Gastroesophageal sphincter (tissue), 4 donors: ENCODE results near the gene HM13. TPM values are rescaled to one million over a fixed set of nuclear protein-coding genes. Genes with fewer than 3 reads are reported as not detected.
"Not testable (repeated sequence)": the region's sequence is repeated elsewhere in the genome, so short reads cannot be mapped to it uniquely, and the experiment has no call there.

Source experiments
- ATAC-seq: fragments of 150-250 bp; one replicate; pipeline ENCODE4 v1.9.1; 2016; ENCODE audit warnings: mild to moderate bottlenecking, moderate library complexity
- H3K27ac ChIP-seq, 4 donors: fragments of 200-600 bp; sonication (generic) in 3 of 4; 1 replicate in 3 of 4; 2 replicates in 1 of 4; pipeline ENCODE4 v1.5.1; 2016 to 2019
- H3K27me3 ChIP-seq: fragments of 200-600 bp; sonication (generic); one replicate; pipeline ENCODE4 v1.5.1; 2019
- H3K36me3 ChIP-seq, 2 donors: fragments of 200-600 bp; sonication (generic); one replicate each; pipeline ENCODE4 v1.5.1; 2019; ENCODE audit warnings: control low read depth in 1 of 2
- H3K4me1 ChIP-seq, 3 donors: fragments of 200-600 bp; sonication (generic); 1 replicate in 2 of 3; 2 replicates in 1 of 3; pipeline ENCODE4 v1.5.1; 2016 to 2019; ENCODE audit warnings: control low read depth in 2 of 3
- H3K4me3 ChIP-seq, 2 donors: fragments of 200-600 bp; sonication (generic); one replicate each; pipeline ENCODE4 v1.5.1; 2019; ENCODE audit warnings: mild to moderate bottlenecking in 1 of 2, moderate library complexity in 1 of 2
- H3K9me3 ChIP-seq, 3 donors: fragments of 200-600 bp; sonication (generic); one replicate each; pipeline ENCODE4 v1.5.1; 2017 to 2019; ENCODE audit warnings: control low read depth in 2 of 3
- CTCF ChIP-seq, 4 experiments: fragments of 200-600 bp in 2 of 4; fragments of 450-650 bp in 2 of 4; sonication (generic) in 1 of 4; IDR thresholded peaks; one replicate each; pipeline ENCODE4 v1.5.1; 2017 to 2019; ENCODE audit warnings: antibody characterized with exemption in 4 of 4, mild to moderate bottlenecking in 2 of 4, moderate library complexity in 2 of 4
- EP300 ChIP-seq: sonication (generic); formaldehyde crosslinking; IDR thresholded peaks from one replicate; pipeline ENCODE4 v1.6.1; 2017; ENCODE audit warnings: antibody characterized with exemption, mild to moderate bottlenecking
- POLR2A ChIP-seq, 2 donors: fragments of 450-650 bp; IDR thresholded peaks; one replicate each; pipeline ENCODE4 v1.6.1; 2017; ENCODE audit warnings: antibody characterized with exemption in 2 of 2, mild to moderate bottlenecking in 2 of 2, moderate library complexity in 1 of 2
- POLR2AphosphoS5 ChIP-seq: sonication (generic); formaldehyde crosslinking; IDR thresholded peaks from one replicate; pipeline ENCODE4 v1.6.1; 2017; ENCODE audit warnings: antibody characterized with exemption
- WGBS, 2 donors: methylation state at CpG; one replicate each; pipeline ENCODE4 v1.1.5; 2018; ENCODE audit warnings: low coverage in 1 of 2; 5-methylcytosine and 5-hydroxymethylcytosine counted together
- total RNA-seq, 4 donors: library from RNA; depleted of rRNA; stranded (reverse); fragments of >200 nt; gene quantifications; one replicate each; pipeline ENCODE4 v1.1.0, GENCODE V29; 2016

HM13 gene
- total RNA-seq, 4 donors from 2014 or later = 39.1 to 55.9 (median 44.8) TPM

- TF ChIP-seq POLR2AphosphoS5 (peak; percentile 61), CTCF (IDR thresholded peaks at IDR 0.05) (no peak), POLR2A (IDR thresholded peaks at IDR 0.05) (peak; percentile 9 to 14)
- H3K9me3 ChIP-seq = no peaks in the 10 kb centered on the region
- H3K4me1 ChIP-seq = peaks cover 0 to 34% (median 0%) of the 10 kb centered on the region in 3 donors
- peak overlapping the region; percentile 18 to 81 (median 79) for H3K27ac ChIP-seq
- peak; percentile 94 for ATAC-seq
- H3K27me3 ChIP-seq = no peaks in the 10 kb centered on the region
- H3K36me3 ChIP-seq = no peaks in the 10 kb centered on the region
- 47 to 55% methylated on average over 5 to 8 of the region's 15 CpGs for WGBS, 2 donors
- H3K4me3 ChIP-seq = no peak overlapping the region
Measured at GRCh38 chr20:31595654-31596411, 81.6 kb downstream of the HM13 start.

DNA sequence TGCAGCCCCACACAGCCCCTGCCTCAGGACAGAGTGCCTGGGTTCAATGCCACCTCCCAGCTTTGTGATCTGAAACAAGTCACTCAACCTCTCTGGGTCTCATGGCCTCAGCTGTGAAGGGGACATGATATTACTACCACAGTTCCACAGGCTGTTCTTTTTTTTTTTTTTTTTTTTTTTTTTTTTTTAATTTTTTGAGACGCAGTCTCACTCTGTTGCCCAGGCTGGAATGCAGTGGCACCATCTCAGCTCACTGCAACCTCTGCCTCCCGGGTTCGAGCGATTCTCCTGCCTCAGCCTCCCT is 82.1 kb downstream of the HM13 start:
- peak in 1 of 2 donors; percentile 3 for TF ChIP-seq POLR2A (IDR thresholded peaks at IDR 0.05)
- H3K27me3 ChIP-seq, H3K36me3 ChIP-seq, H3K9me3 ChIP-seq, H3K4me3 ChIP-seq, ATAC-seq: not testable (repeated sequence)
- H3K27ac ChIP-seq = peak overlapping the region in 3 of 4 donors; percentile 78 to 81 (median 80)
- 67% methylated on average over 3 of the region's 4 CpGs; no CpG with 5 or more reads in 1 of the 2 donors for WGBS, 2 donors
- peaks cover 0 to 34% (median 0%) of the 10 kb centered on the region in 3 donors for H3K4me1 ChIP-seq

DNA sequence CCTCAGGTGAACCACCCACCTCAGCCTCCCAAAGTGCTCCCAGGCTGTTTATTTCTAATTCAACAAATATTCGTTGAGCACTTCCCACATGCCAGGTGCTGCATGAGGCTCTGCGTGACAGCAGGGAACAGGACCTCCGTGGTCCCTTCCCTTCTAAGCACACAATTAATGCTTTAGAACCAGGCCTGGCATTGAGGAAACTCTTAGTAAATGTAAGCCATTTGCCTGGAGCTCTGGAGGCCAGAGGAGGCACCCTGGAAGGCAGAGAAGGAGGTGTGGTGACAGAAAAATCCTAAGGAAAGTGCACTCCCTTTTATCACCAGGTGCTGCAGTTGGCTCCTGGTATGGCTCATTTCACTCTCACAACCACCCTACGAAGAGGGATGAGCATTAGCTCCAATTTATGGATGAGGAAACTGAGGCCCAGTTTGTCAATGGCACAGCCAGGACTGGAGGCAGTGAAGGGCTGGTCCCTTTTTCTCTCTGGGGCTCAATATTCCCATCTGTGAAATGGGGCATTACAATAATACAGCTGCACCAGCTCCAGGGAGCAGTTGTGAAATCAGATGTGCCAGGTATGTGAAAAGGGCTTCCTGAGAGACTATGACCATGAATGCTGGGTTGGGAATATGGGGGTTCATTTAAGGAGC is 82.7 kb downstream of the HM13 start:
- no peak for ATAC-seq
- Histone ChIP-seq H3K27ac (peak overlapping the region in 3 of 4 donors; percentile 74 to 81 (median 80)), H3K27me3 (no peaks in the 10 kb centered on the region), H3K4me3 (no peak overlapping the region), H3K36me3 (no peaks in the 10 kb centered on the region), H3K9me3 (no peaks in the 10 kb centered on the region), H3K4me1 (peaks cover 0 to 34% (median 0%) of the 10 kb centered on the region in 3 donors)
- WGBS, 2 donors = 51% methylated on average over 2 of the region's 4 CpGs; no CpG with 5 or more reads in 1 of the 2 donors
- no peak for TF ChIP-seq POLR2AphosphoS5
- no peak for TF ChIP-seq EP300
- TF ChIP-seq POLR2A (IDR thresholded peaks at IDR 0.05) = no peak
- no peak for TF ChIP-seq CTCF (IDR thresholded peaks at IDR 0.05)

DNA sequence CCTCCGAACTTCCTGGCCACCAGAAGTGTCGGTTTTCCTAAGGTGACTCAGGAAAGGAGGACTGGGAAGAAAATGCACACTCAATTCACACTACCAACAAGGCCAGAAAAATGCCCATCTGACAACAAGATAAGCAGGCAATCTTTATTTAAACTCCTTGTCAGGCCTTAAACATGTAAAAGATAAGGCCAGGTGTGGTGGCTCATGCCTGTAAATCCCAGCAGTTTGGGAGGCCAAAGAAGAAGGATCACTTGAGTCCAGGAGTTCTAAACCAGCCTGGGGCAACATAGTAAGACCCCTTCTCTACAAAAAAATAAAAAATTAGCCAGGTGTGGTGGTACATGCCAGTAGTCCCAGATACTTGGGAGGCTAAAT is 83.2 kb downstream of the HM13 start:
- WGBS, 2 donors = 80 to 85% methylated on average over 2 of the region's 2 CpGs
- no peaks in the 10 kb centered on the region for H3K27me3 ChIP-seq
- TF ChIP-seq POLR2A (IDR thresholded peaks at IDR 0.05) (no peak), POLR2AphosphoS5 (no peak), CTCF (IDR thresholded peaks at IDR 0.05) (no peak), EP300 (no peak)

DNA sequence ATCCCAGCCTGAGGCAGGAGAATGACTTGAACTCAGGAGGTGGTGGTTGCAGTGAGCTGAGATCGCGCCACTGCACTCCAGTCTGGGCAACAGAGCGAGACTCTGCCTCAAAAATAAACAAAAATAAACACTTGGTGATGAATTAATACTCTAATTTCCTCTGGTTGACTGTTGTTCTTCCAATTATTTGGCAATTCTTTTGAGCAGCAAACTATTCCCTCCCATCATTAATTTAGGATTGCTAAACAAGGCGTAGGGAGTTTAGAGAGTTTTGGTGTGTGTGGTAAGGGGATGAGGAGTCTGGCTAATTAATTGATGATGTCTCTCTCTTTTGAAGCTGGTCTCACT is 88.2 kb downstream of the HM13 start:
- TF ChIP-seq POLR2AphosphoS5 (no peak), POLR2A (IDR thresholded peaks at IDR 0.05) (no peak), EP300 (no peak), CTCF (IDR thresholded peaks at IDR 0.05) (no peak)
- no peaks in the 10 kb centered on the region for H3K36me3 ChIP-seq
- H3K27me3 ChIP-seq = no peaks in the 10 kb centered on the region
- ATAC-seq = no peak
- H3K27ac ChIP-seq = peak overlapping the region in 2 of 4 donors; percentile 92 to 98
- H3K4me1 ChIP-seq = peaks cover 0 to 49% (median 0%) of the 10 kb centered on the region in 3 donors
- 63 to 80% methylated on average over 1 to 3 of the region's 4 CpGs for WGBS, 2 donors
- no peaks in the 10 kb centered on the region for H3K9me3 ChIP-seq
- H3K4me3 ChIP-seq = no peak overlapping the region

More for the DNA sequence above, 83.2 kb downstream of the HM13 start:
- Histone ChIP-seq H3K4me3 (no peak overlapping the region), H3K27ac (peak overlapping the region in 3 of 4 donors; percentile 74 to 81 (median 80)), H3K9me3 (no peaks in the 10 kb centered on the region), H3K36me3 (no peaks in the 10 kb centered on the region), H3K4me1 (peaks cover 0 to 37% (median 0%) of the 10 kb centered on the region in 3 donors)
- no peak for ATAC-seq
